ENCODE data around the gene ZNF219. TPM values are rescaled to one million over a fixed set of nuclear protein-coding genes. Genes with fewer than 3 reads are reported as not detected.

The ZNF219 gene
- 1.4 and 2.4 TPM in 2 replicates for total RNA-seq

DNA sequence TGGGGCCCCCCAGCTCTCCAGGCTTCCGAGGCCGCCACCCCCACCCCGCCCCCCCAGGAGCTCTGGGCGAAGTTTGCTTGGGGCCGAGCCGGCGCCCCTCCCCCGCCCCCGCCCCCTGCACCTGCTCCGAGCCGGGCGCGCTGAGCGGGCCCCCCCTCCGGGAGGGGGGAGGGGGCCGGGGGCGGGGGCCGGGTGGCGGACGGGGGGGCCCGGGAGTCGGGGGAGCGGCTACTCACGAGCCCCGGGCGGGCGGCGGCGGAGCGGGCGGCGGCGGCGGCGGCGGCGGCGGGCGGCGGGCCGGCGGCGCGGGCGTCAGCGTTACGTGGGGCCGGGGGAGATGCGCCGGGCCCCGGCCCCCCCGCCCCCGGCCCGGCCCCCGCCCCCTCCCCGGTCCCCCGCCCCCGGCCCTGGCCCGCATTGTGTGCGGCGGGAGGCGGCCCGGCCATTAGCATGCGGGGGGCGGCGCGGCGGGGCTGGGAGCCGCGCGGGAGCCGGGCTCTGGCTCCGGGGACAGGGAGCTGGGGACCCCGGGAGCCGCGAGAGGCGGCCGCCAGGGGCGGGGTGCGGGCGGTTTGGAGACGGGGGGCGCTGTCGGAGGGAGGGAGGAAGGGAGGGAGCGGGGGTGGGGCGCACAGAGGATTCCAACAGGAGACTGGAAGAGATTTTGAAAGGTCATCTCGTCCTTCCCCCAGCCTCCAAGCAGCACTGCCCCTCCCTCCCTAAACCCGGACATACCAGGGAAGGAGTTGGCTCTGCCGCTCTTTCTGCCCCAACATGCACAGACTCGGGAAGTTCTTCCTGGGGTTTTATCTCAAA is at the start of gene ZNF219:
Gene ZNF219, minus strand, starts transcription at position 580 of the 816 bp plus-strand sequence. CDS start 5,064 bp downstream, outside the sequence.

GRCh38 chr14:21100931-21101330 is 2.5 kb upstream of the ZNF219 start, which contains the start of gene TMEM253:
TMEM253 (plus strand) TSS chr14:21101066; CDS start chr14:21101344, 278 bp downstream.

GRCh38 chr14:21070083-21070609 is 28.3 kb downstream of the ZNF219 start, which contains the start of gene ARHGEF40:
ARHGEF40 (plus strand) TSS chr14:21070304; CDS start chr14:21070397, 93 bp downstream.

DNA sequence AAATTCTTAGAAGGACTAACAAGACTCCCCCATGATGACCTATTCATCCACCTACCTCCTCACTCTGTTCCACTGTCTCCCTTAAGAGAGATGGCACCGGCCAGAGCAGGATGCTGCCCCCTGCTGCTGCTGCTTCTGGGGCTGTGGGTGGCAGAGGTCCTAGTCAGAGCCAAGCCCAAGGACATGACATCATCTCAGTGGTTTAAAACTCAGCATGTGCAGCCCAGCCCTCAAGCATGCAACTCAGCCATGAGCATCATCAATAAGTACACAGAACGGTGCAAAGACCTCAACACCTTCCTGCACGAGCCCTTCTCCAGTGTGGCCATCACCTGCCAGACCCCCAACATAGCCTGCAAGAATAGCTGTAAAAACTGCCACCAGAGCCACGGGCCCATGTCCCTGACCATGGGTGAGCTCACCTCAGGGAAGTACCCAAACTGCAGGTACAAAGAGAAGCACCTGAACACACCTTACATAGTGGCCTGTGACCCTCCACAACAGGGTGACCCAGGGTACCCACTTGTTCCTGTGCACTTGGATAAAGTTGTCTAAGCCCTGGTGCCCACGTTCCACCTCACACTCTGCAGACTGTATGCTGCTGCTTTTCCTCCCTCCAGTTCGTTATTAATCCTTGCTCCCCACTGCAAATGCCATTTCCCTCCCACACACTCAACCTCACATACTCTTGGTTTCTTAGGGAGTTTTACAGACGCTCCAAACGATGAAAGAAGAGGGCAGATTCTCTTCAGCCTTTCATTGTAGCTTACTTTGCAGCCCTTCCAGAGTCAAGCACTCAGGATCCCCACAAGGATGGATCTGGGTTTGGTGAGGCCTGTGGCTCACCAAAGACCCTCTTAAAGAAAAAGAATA is 40.4 kb downstream of the ZNF219 start, which contains the start of gene RNASE8:
Gene RNASE8, plus strand, starts transcription at position 20 of the 873 bp plus-strand sequence. Its CDS starts 71 bp downstream, at position 91.

DNA sequence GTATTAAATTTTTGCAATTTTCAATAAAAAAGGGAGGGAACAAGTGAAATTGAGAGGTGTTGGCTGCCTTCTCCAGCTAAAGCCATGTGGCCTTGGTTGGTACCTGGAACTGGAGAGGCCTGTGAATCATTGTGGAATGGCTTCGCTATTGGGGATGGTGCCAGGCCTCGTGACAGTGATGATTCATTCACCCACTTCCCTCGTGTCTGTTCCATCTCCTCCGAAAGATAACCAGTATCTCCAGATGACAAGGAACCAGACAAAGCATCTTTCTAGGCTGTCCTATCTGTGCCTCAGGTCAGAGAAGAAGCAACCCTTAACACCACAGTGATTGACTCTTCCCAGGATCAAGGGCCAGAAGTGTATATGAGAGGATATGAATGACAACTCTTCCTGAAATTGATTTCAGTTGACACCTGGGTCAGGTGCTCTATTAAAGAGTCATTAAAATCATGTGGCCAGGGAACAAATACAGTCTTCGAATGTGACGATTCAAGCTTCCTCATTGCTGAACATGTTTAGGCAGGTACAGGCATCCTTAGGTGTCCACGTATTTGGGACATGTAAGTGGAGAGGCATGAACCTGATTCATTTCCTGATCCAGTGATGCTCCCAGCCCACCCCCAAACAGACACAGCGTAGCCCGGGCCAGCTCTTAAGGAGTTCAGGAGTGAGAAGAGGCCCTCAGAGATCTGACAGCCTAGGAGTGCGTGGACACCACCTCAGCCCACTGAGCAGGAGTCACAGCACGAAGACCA is 56.6 kb downstream of the ZNF219 start, which contains the start of gene RNASE7:
Gene RNASE7, plus strand, starts transcription at position 687 of the 758 bp plus-strand sequence. CDS start 631 bp downstream, outside the sequence.

Other genes starting within 250 kb of the ZNF219 start
- gene RNASE3, start 207.3 kb downstream of the ZNF219 start, total RNA-seq = not detected in 2 replicates
- not detected in 2 replicates for gene RNASE2, start 143.2 kb downstream of the ZNF219 start, total RNA-seq
- 16.0 and 22.2 TPM in 2 replicates for gene METTL17, start 108.7 kb downstream of the ZNF219 start, total RNA-seq
- not detected in 2 replicates for gene SLC39A2, start 99.4 kb downstream of the ZNF219 start, total RNA-seq
- 5.7 and 7.2 TPM in 2 replicates for gene NDRG2, start 73.6 kb downstream of the ZNF219 start, total RNA-seq
- gene TPPP2, start 68.4 kb downstream of the ZNF219 start, total RNA-seq = not detected in 2 replicates
- gene RNASE13, start 63.8 kb downstream of the ZNF219 start, total RNA-seq = not detected in 2 replicates
- not detected in 2 replicates for gene RNASE7, start 56.3 kb downstream of the ZNF219 start, total RNA-seq
- not detected in 2 replicates for gene RNASE8, start 40.8 kb downstream of the ZNF219 start, total RNA-seq
- 7.4 and 11.6 TPM in 2 replicates for gene ARHGEF40, start 28.4 kb downstream of the ZNF219 start, total RNA-seq
- gene TMEM253, start 2.4 kb upstream of the ZNF219 start, total RNA-seq = 0.09 and 0.11 TPM in 2 replicates
- not detected in 2 replicates for gene OR5AU1, start 57.4 kb upstream of the ZNF219 start, total RNA-seq
- 669 and 675 TPM in 2 replicates for gene HNRNPC, start 170.8 kb upstream of the ZNF219 start, total RNA-seq
- 0.33 and 0.69 TPM in 2 replicates for gene RPGRIP1, start 181.4 kb upstream of the ZNF219 start, total RNA-seq

Measured in dermis lymphatic vessel endothelial cell (primary cell).